HepG2 (cell line): ENCODE data around the gene XRCC5. TPM values are rescaled to one million over a fixed set of nuclear protein-coding genes. Genes with fewer than 3 reads are reported as not detected.

Experiments used
- ATAC-seq: fragments of 200-7000 bp; cut with Tn5 transposase; 3 replicates; pipeline ENCODE4 v1.9.1; 2020; ENCODE audit warnings: mild to moderate bottlenecking, moderate library complexity
- BruUV-seq: library from RNA; stranded (reverse); fragments of 400-500 nt; replicated peaks from 2 replicates; lab custom pipeline; 2021; lab: Mats Ljungman, UMichigan
- CTCF ChIA-PET: fragments of 300-600 bp; formaldehyde crosslinking; extraction: SDS; loops from one replicate; lab custom pipeline; 2021; ENCODE audit warnings: low total read pairs, inconsistent platforms, low intra/inter-chr PET ratio; lab: Yijun Ruan, JAX
- POLR2A ChIA-PET: fragments of 350-600 bp; sonication (Branson Sonifier 250); formaldehyde crosslinking; loops from one replicate; lab custom pipeline; 2020; ENCODE audit warnings: antibody characterized with exemption, inconsistent platforms; lab: Yijun Ruan, JAX
- DNase-seq: peaks from one replicate; pipeline ENCODE4 v3.0.0-alpha.2; 2015; ENCODE audit warnings: low spot score
- FAIRE-seq: peaks from 3 replicates; lab custom pipeline; 2011; peaks lifted over from hg19 to GRCh38; lab: Jason Lieb, UNC
- H2AFZ ChIP-seq: one replicate; pipeline ENCODE4 v1.6.1; 2011; ENCODE audit warnings: low read length, inconsistent platforms
- H3K27ac ChIP-seq: fragments of 300-600 bp; 3 replicates; pipeline ENCODE4 v1.8.0; 2011; ENCODE audit warnings: mixed run types, mild to moderate bottlenecking, mixed read lengths, low read length, inconsistent platforms; ENCODE audit not compliant: insufficient read depth; ENCODE audit errors: extremely low read length
- H3K27me3 ChIP-seq, 2 experiments: fragments of 200-600 bp in 1 of 2; 2 replicates in 1 of 2; 3 replicates in 1 of 2; pipeline versions ENCODE4 v1.6.0 to v1.8.0; 2011; ENCODE audit warnings: low read length in 2 of 2, mild to moderate bottlenecking in 2 of 2, moderate library complexity in 2 of 2, inconsistent platforms in 1 of 2; ENCODE audit not compliant: insufficient read depth in 2 of 2, control insufficient read depth in 1 of 2
- H3K36me3 ChIP-seq, 2 experiments: fragments of 200-600 bp in 1 of 2; replicated peaks in 1 of 2; 2 replicates in 1 of 2; 3 replicates in 1 of 2; pipeline versions ENCODE4 v1.5.1 to v1.8.0; 2011; ENCODE audit warnings: low read length in 2 of 2, inconsistent platforms in 1 of 2; ENCODE audit not compliant: insufficient read depth in 2 of 2, control insufficient read depth in 1 of 2
- H3K4me1 ChIP-seq: 2 replicates; pipeline ENCODE4 v1.5.1; 2012; ENCODE audit warnings: low read length, inconsistent platforms; ENCODE audit not compliant: insufficient read depth
- H3K4me2 ChIP-seq: 2 replicates; pipeline ENCODE4 v1.6.0; 2011; ENCODE audit warnings: low read depth, low read length, inconsistent platforms
- H3K4me3 ChIP-seq, 3 experiments: fragments of 200-600 bp in 1 of 3; sonication (generic), shearing (Covaris generic) in 1 of 3; replicated peaks in 1 of 3; 2 replicates each; pipeline ENCODE4 v1.5.1; 2011 to 2016; ENCODE audit warnings: low read length in 3 of 3, inconsistent platforms in 2 of 3, low read depth in 2 of 3, mild to moderate bottlenecking in 2 of 3, control low read depth in 1 of 3, mixed read lengths in 1 of 3; ENCODE audit not compliant: insufficient read depth in 1 of 3
- H3K79me2 ChIP-seq: one replicate; pipeline ENCODE4 v1.6.1; 2011; ENCODE audit warnings: low read length, inconsistent platforms; ENCODE audit not compliant: insufficient read depth
- H3K9ac ChIP-seq: 2 replicates; pipeline ENCODE4 v1.6.0; 2011; ENCODE audit warnings: mild to moderate bottlenecking, low read depth, low read length, inconsistent platforms; ENCODE audit not compliant: insufficient read depth
- H3K9me3 ChIP-seq: 2 replicates; pipeline ENCODE4 v1.5.1; 2012; ENCODE audit warnings: mild to moderate bottlenecking, low read length
- H4K20me1 ChIP-seq: 2 replicates; pipeline ENCODE4 v1.6.0; 2011; ENCODE audit warnings: inconsistent platforms, mild to moderate bottlenecking, low read length, moderate library complexity; ENCODE audit not compliant: insufficient read depth
- ATF3 ChIP-seq: sonication (generic); formaldehyde crosslinking; IDR thresholded peaks from 2 replicates; pipeline ENCODE4 v1.4.0; 2020; ENCODE audit warnings: missing genetic modification reagents
- GABPA ChIP-seq, 2 experiments: IDR thresholded peaks; 2 replicates each; pipeline ENCODE4 v1.6.1; 2011 to 2016; ENCODE audit warnings: low read depth in 2 of 2, low read length in 1 of 2, missing biosample characterization in 1 of 2, missing genetic modification characterization in 1 of 2
- POGZ ChIP-seq: sonication (generic); formaldehyde crosslinking; IDR thresholded peaks from 2 replicates; pipeline ENCODE4 v1.4.0; 2020; ENCODE audit warnings: mild to moderate bottlenecking, missing genetic modification reagents
- ZMYM4 ChIP-seq: sonication (generic); formaldehyde crosslinking; IDR thresholded peaks from 2 replicates; pipeline ENCODE4 v1.8.1; 2023; ENCODE audit warnings: mild to moderate bottlenecking, missing genetic modification reagents
- ZNF124 ChIP-seq: sonication (generic); formaldehyde crosslinking; IDR thresholded peaks from 2 replicates; pipeline ENCODE4 v1.4.0; 2020; ENCODE audit warnings: missing genetic modification reagents
- ZNF136 ChIP-seq: sonication (generic); formaldehyde crosslinking; IDR thresholded peaks from 2 replicates; pipeline ENCODE4 v1.8.1; 2022; ENCODE audit warnings: low read depth, mild to moderate bottlenecking, moderate library complexity, missing genetic modification reagents
- ZNF281 ChIP-seq: sonication (generic); formaldehyde crosslinking; IDR thresholded peaks from 2 replicates; pipeline ENCODE4 v1.4.0; 2020; ENCODE audit warnings: missing genetic modification reagents, borderline replicate concordance
- ZSCAN5A ChIP-seq: sonication (generic); formaldehyde crosslinking; IDR thresholded peaks from 2 replicates; pipeline ENCODE4 v1.8.0; 2022; ENCODE audit warnings: mild to moderate bottlenecking, missing genetic modification reagents, borderline replicate concordance
- WGBS: methylation state at CpG from one replicate; pipeline ENCODE4 v1.1.6; 2017; ENCODE audit warnings: low lambda C conversion rate; 5-methylcytosine and 5-hydroxymethylcytosine counted together
- in situ Hi-C: cut with HindIII; loops from 2 replicates; pipeline ENCODE4 v1.10.0; 2017; ENCODE audit warnings: low pct_unique_long_range_greater_than_20kb; ENCODE audit not compliant: extremely low pct_ligation_motif_present
- intact Hi-C: fragments of 100-400 bp; cut with micrococcal nuclease; formaldehyde crosslinking; loops from one replicate; pipeline ENCODE4 v1.10.0; 2022; ENCODE audit not compliant: unreplicated experiment
- polyA plus RNA-seq, 8 experiments: library from polyadenylated mRNA; depleted of rRNA in 3 of 8; stranded (reverse) in 7 of 8; unstranded in 1 of 8; fragments of >200 nt; fragmentation: Illumina TruSeq in 4 of 8; extraction: Trizol in 4 of 8; gene quantifications; 2 replicates each; pipeline versions ENCODE4 v1.2.1 to v1.2.3, GENCODE V29; 2011 to 2016; ENCODE audit warnings: low read depth in 4 of 8, missing spikeins in 1 of 8, mixed read lengths in 1 of 8; ENCODE audit not compliant: insufficient read depth in 1 of 8
- total RNA-seq, 5 experiments: library from RNA; depleted of rRNA; stranded (reverse); fragments of >200 nt; fragmentation: Illumina TruSeq; extraction: Trizol; gene quantifications; 2 replicates each; pipeline ENCODE4 v1.2.3, GENCODE V29; 2016; ENCODE audit warnings: low read depth in 1 of 5

XRCC5 gene
- total and polyA plus RNA-seq, 2 of the 13 experiments (the other 11 are each of a cell fraction or from before 2014, with no cell fraction given) = 264 to 454 TPM

- DNase-seq = no peak
- no TSS peak for BruUV-seq
- no peak overlapping the region for H3K4me3 ChIP-seq
- in situ Hi-C loops (no loop called here), intact Hi-C loops (no loop called here)
- no peaks in the 10 kb centered on the region for H4K20me1 ChIP-seq
- 97% methylated on average over 1 of the region's 1 CpG for WGBS
- ATAC-seq = no peak
- peaks cover 20 to 86% of the 10 kb centered on the region in 2 experiments for H3K36me3 ChIP-seq
- no peak for FAIRE-seq
- H3K27ac ChIP-seq = no peak overlapping the region
- CTCF ChIA-PET = no interaction called here
- H3K4me2 ChIP-seq = no peak overlapping the region
- peaks cover 35% of the 10 kb centered on the region for H3K4me1 ChIP-seq
- H3K79me2 ChIP-seq = peaks cover 41% of the 10 kb centered on the region
- POLR2A ChIA-PET = interaction anchor here (1.4 kb wide), 1 partner anchor 9 kb away, joined by 3 read pairs; the partner anchor contains the start of gene XRCC5
- H3K27me3 ChIP-seq = no peaks in the 10 kb centered on the region; a peak in 1 of 5 replicates
- no peak overlapping the region for H2AFZ ChIP-seq
- H3K9ac ChIP-seq = no peak overlapping the region
- H3K9me3 ChIP-seq = no peaks in the 10 kb centered on the region
- no peak for TF ChIP-seq ZSCAN5A (CRISPR knock-in tag)
- no peak for TF ChIP-seq ZNF124 (CRISPR knock-in tag)
- no peak for TF ChIP-seq POGZ (CRISPR knock-in tag)
- TF ChIP-seq ZNF136 (CRISPR knock-in tag) = no peak
- TF ChIP-seq GABPA (IDR thresholded peaks at IDR 0.05; ENCODE audit: low read depth, low read length) = no peak
- no peak for TF ChIP-seq GABPA (CRISPR knock-in tag; IDR thresholded peaks at IDR 0.05; ENCODE audit: low read depth)
- TF ChIP-seq, all 625 proteins: peak for 0
Observed at GRCh38 chr2:216118474-216118873, 9.3 kb downstream of the XRCC5 start.

- Histone ChIP-seq H3K9ac (no peak overlapping the region), H3K9me3 (no peaks in the 10 kb centered on the region), H3K79me2 (peaks cover 41% of the 10 kb centered on the region), H3K27me3 (no peaks in the 10 kb centered on the region; a peak in 1 of 5 replicates), H3K4me1 (peaks cover 28% of the 10 kb centered on the region), H3K4me2 (no peak overlapping the region), H3K27ac (no peak overlapping the region), H3K36me3 (peaks cover 17 to 86% of the 10 kb centered on the region in 2 experiments), H3K4me3 (no peak overlapping the region), H4K20me1 (no peaks in the 10 kb centered on the region), H2AFZ (no peak overlapping the region)
- FAIRE-seq = no peak
- in situ Hi-C loops = no loop called here
- no TSS peak for BruUV-seq
- CTCF ChIA-PET = no interaction called here
- intact Hi-C loops = no loop called here
- 96% methylated on average over 2 of the region's 2 CpGs for WGBS
- no peak for DNase-seq
- no peak for ATAC-seq
- POLR2A ChIA-PET = no interaction called here
- no peak for TF ChIP-seq ATF3 (CRISPR knock-in tag)
- TF ChIP-seq ZNF281 (CRISPR knock-in tag) = no peak
- TF ChIP-seq ZMYM4 = no peak
Observed at GRCh38 chr2:216119146-216119545, 10.0 kb downstream of the XRCC5 start.
